GM12878 (cell line): ENCODE results near the gene DHRS12. TPM values are rescaled to one million over a fixed set of nuclear protein-coding genes. Genes with fewer than 3 reads are reported as not detected.

Experiments used
- BCLAF1 ChIP-seq: fragments of 450-650 bp; IDR thresholded peaks from 2 replicates; pipeline ENCODE4 v1.6.1; 2017; ENCODE audit warnings: antibody characterized with exemption, mild to moderate bottlenecking, moderate library complexity
- BRCA1 ChIP-seq: IDR thresholded peaks from 2 replicates; pipeline ENCODE4 v1.6.1; 2011; ENCODE audit warnings: low read depth, low read length, improper control_type of control experiment
- CHD2 ChIP-seq: IDR thresholded peaks from 2 replicates; pipeline ENCODE4 v1.6.1; 2011; ENCODE audit warnings: low read depth, low read length, improper control_type of control experiment, borderline replicate concordance
- ETV6 ChIP-seq, 2 experiments: fragments of 450-650 bp in 1 of 2; IDR thresholded peaks in 1 of 2; conservative IDR thresholded peaks in 1 of 2; 2 replicates each; pipeline ENCODE4 v1.6.1; 2014; ENCODE audit warnings: antibody characterized with exemption in 1 of 2, borderline replicate concordance in 1 of 2, low read depth in 1 of 2, mild to moderate bottlenecking in 1 of 2, moderate library complexity in 1 of 2
- FOXM1 ChIP-seq: IDR thresholded peaks from 2 replicates; pipeline ENCODE4 v1.6.1; 2012; ENCODE audit warnings: low read depth, mild to moderate bottlenecking, inconsistent platforms, low read length, moderate library complexity
- HDAC6 ChIP-seq: fragments of 200-600 bp; sonication (generic); IDR thresholded peaks from one replicate; pipeline ENCODE4 v1.8.0; 2017; ENCODE audit warnings: antibody characterized with exemption; ENCODE audit not compliant: unreplicated experiment
- IKZF2 ChIP-seq, 2 experiments: fragments of 450-650 bp; IDR thresholded peaks; 2 replicates each; pipeline ENCODE4 v1.6.1; 2017; ENCODE audit warnings: mild to moderate bottlenecking in 2 of 2, moderate library complexity in 2 of 2
- MLLT1 ChIP-seq: fragments of 450-650 bp; IDR thresholded peaks from 2 replicates; pipeline ENCODE4 v1.6.1; 2016; ENCODE audit warnings: mild to moderate bottlenecking
- NR2C2 ChIP-seq: IDR thresholded peaks from 2 replicates; pipeline ENCODE4 v1.6.1; 2011; ENCODE audit warnings: borderline replicate concordance, low read depth; ENCODE audit not compliant: control insufficient read depth, insufficient read length
- POLR2AphosphoS5 ChIP-seq: IDR thresholded peaks from 2 replicates; pipeline ENCODE4 v1.6.1; 2011; ENCODE audit warnings: mild to moderate bottlenecking, low read length, inconsistent platforms
- RCOR1 ChIP-seq: conservative IDR thresholded peaks from 2 replicates; pipeline ENCODE4 v1.6.1; 2012; ENCODE audit warnings: low read depth, low read length, improper control_type of control experiment
- SMC3 ChIP-seq: IDR thresholded peaks from 2 replicates; pipeline ENCODE4 v1.6.1; 2011; ENCODE audit warnings: low read length, improper control_type of control experiment, borderline replicate concordance
- SREBF2 ChIP-seq: IDR thresholded peaks from 2 replicates; pipeline ENCODE4 v1.6.1; 2012; ENCODE audit warnings: mild to moderate bottlenecking, low read length
- STAT3 ChIP-seq: IDR thresholded peaks from 2 replicates; pipeline ENCODE4 v1.6.1; 2011; ENCODE audit warnings: low read depth, low read length, improper control_type of control experiment
- TAF1 ChIP-seq: IDR thresholded peaks from 2 replicates; pipeline ENCODE4 v1.6.1; 2011; ENCODE audit warnings: mild to moderate bottlenecking, low read depth, low read length, borderline replicate concordance
- TCF12 ChIP-seq: IDR thresholded peaks from 2 replicates; pipeline ENCODE4 v1.6.1; 2011; ENCODE audit warnings: low read depth, mild to moderate bottlenecking, low read length
- USF2 ChIP-seq: IDR thresholded peaks from 2 replicates; pipeline ENCODE4 v1.6.1; 2011; ENCODE audit warnings: low read depth, low read length, improper control_type of control experiment, borderline replicate concordance
- ZNF687 ChIP-seq: fragments of 450-650 bp; IDR thresholded peaks from 2 replicates; pipeline ENCODE4 v1.6.1; 2017; ENCODE audit warnings: mild to moderate bottlenecking, moderate library complexity
- polyA plus RNA-seq, 11 experiments: library from polyadenylated mRNA; depleted of rRNA in 4 of 11; unstranded in 6 of 11; stranded (reverse) in 5 of 11; fragments of >200 nt; fragmentation: Nextera tagmentation in 4 of 11; fragmentation: Illumina TruSeq in 1 of 11; extraction: Ambion mirVana in 4 of 11; extraction: Trizol in 1 of 11; gene quantifications; 1 replicate in 1 of 11; 2 replicates in 10 of 11; pipeline versions ENCODE4 v1.2.1 to v1.2.3, GENCODE V29; 2011 to 2016; ENCODE audit warnings: inconsistent platforms in 2 of 11, missing spikeins in 2 of 11, low read depth in 1 of 11
- total RNA-seq, 4 experiments: library from RNA; depleted of rRNA in 3 of 4; stranded (reverse); fragments of >200 nt in 3 of 4; fragmentation: Illumina TruSeq in 1 of 4; extraction: Trizol in 1 of 4; gene quantifications; 2 replicates each; pipeline versions ENCODE4 v1.2.1 to v1.2.3, GENCODE V29; 2013 to 2021

The DHRS12 gene
- total and polyA plus RNA-seq, 10 of the 15 experiments (the other 5 are each of a cell fraction or from before 2014, with no cell fraction given) = 2.9 to 11.3 (median 8.2) TPM

GRCh38 chr13:51764184-51765141, 39.5 kb downstream of the DHRS12 start (continued):
- TF ChIP-seq FOXM1 = 0 out of 2 replicates have a peak, but pooled peaks have one; percentile 15
- peak; percentile 78 to 80 for TF ChIP-seq IKZF2 (IDR thresholded peaks at IDR 0.05)
- TF ChIP-seq STAT3 = no peak
- no peak for TF ChIP-seq HDAC6
- TF ChIP-seq ZNF687 = peak; percentile 15; the same call in 1 of the 2 replicates
- TF ChIP-seq TCF12 = 0 out of 2 replicates have a peak, but pooled peaks have one; percentile 26
- TF ChIP-seq SREBF2 = no peak
- TF ChIP-seq SMC3 = 0 out of 2 replicates have a peak, but pooled peaks have one; percentile 7
- no peak for TF ChIP-seq BCLAF1
- no peak for TF ChIP-seq USF2
- 0 out of 2 replicates have a peak, but pooled peaks have one; percentile 12 for TF ChIP-seq TAF1
- no peak for TF ChIP-seq BRCA1
- TF ChIP-seq RCOR1 = no peak
- TF ChIP-seq MLLT1 = no peak
- TF ChIP-seq POLR2AphosphoS5 = peak; percentile 78
- no peak for TF ChIP-seq CHD2
- no peak for TF ChIP-seq NR2C2
- no peak for TF ChIP-seq ETV6 (conservative IDR thresholded peaks at IDR 0.05 in 1 of 2, IDR thresholded peaks at IDR 0.05 in 1 of 2; ENCODE audit: borderline replicate concordance in 1 of 2, low read depth in 1 of 2)
